Forelimb muscle (tissue), 1 donor: ENCODE measurements around the gene KCNA2. TPM values are rescaled to one million over a fixed set of nuclear protein-coding genes. Genes with fewer than 3 reads are reported as not detected.

Experiments used
- DNase-seq: peaks from one replicate; pipeline ENCODE4 v3.0.0-alpha.2; 2013; ENCODE audit warnings: low read depth
- polyA plus RNA-seq: library from polyadenylated mRNA; unstranded; fragments of 120-200 nt; gene quantifications from one replicate; pipeline ENCODE4 v1.2.1, GENCODE V29; 2013; ENCODE audit not compliant: insufficient read length

Gene KCNA2
- polyA plus RNA-seq, 1 donor: 0.71 TPM

GRCh38 chr1:110602466-110602865 lies 3.7 kb downstream of the KCNA2 start:
- peak; percentile 51 for DNase-seq

GRCh38 chr1:110601332-110601731 lies 4.8 kb downstream of the KCNA2 start:
- DNase-seq: no peak

- no peak for DNase-seq
Measured at GRCh38 chr1:110600716-110601115, 5.4 kb downstream of the KCNA2 start.

GRCh38 chr1:110597966-110598365 lies 8.2 kb downstream of the KCNA2 start:
- DNase-seq: no peak

GRCh38 chr1:110596312-110596711 lies 9.8 kb downstream of the KCNA2 start:
- no peak for DNase-seq

GRCh38 chr1:110595353-110595710 lies 10.8 kb downstream of the KCNA2 start:
- DNase-seq: no peak

- no peak for DNase-seq
Measured at GRCh38 chr1:110594456-110595352, 11.5 kb downstream of the KCNA2 start.

GRCh38 chr1:110593902-110594301 lies 12.3 kb downstream of the KCNA2 start:
- DNase-seq: no peak

- DNase-seq: no peak
Measured at GRCh38 chr1:110591956-110592355, 14.2 kb downstream of the KCNA2 start.

- DNase-seq: no peak
Measured at GRCh38 chr1:110588991-110589390, 17.2 kb downstream of the KCNA2 start.

- no peak for DNase-seq
Measured at GRCh38 chr1:110588486-110588885, 17.7 kb downstream of the KCNA2 start.

- no peak for DNase-seq
Measured at GRCh38 chr1:110587906-110588305, 18.3 kb downstream of the KCNA2 start.

- no peak for DNase-seq
Measured at GRCh38 chr1:110585481-110585880, 20.7 kb downstream of the KCNA2 start.

- no peak for DNase-seq
Measured at GRCh38 chr1:110584045-110584444, 22.1 kb downstream of the KCNA2 start.

- DNase-seq: no peak
Measured at GRCh38 chr1:110583505-110583904, 22.7 kb downstream of the KCNA2 start.

- DNase-seq: no peak
Measured at GRCh38 chr1:110582378-110582777, 23.8 kb downstream of the KCNA2 start.

GRCh38 chr1:110581682-110582145 lies 24.4 kb downstream of the KCNA2 start:
- no peak for DNase-seq

- no peak for DNase-seq
Measured at GRCh38 chr1:110580244-110580643, 25.9 kb downstream of the KCNA2 start.

- DNase-seq: no peak
Measured at GRCh38 chr1:110579460-110579859, 26.7 kb downstream of the KCNA2 start.

GRCh38 chr1:110576441-110576840 lies 29.7 kb downstream of the KCNA2 start:
- no peak for DNase-seq

GRCh38 chr1:110573314-110573713 lies 32.8 kb downstream of the KCNA2 start:
- no peak for DNase-seq

- no peak for DNase-seq
Measured at GRCh38 chr1:110572751-110573150, 33.4 kb downstream of the KCNA2 start.

GRCh38 chr1:110570901-110571300 lies 35.3 kb downstream of the KCNA2 start:
- DNase-seq: no peak

- DNase-seq: no peak
Measured at GRCh38 chr1:110570307-110570706, 35.9 kb downstream of the KCNA2 start.
